ENCODE data around the gene PCDHGC5.

The PCDHGC5 gene

DNA sequence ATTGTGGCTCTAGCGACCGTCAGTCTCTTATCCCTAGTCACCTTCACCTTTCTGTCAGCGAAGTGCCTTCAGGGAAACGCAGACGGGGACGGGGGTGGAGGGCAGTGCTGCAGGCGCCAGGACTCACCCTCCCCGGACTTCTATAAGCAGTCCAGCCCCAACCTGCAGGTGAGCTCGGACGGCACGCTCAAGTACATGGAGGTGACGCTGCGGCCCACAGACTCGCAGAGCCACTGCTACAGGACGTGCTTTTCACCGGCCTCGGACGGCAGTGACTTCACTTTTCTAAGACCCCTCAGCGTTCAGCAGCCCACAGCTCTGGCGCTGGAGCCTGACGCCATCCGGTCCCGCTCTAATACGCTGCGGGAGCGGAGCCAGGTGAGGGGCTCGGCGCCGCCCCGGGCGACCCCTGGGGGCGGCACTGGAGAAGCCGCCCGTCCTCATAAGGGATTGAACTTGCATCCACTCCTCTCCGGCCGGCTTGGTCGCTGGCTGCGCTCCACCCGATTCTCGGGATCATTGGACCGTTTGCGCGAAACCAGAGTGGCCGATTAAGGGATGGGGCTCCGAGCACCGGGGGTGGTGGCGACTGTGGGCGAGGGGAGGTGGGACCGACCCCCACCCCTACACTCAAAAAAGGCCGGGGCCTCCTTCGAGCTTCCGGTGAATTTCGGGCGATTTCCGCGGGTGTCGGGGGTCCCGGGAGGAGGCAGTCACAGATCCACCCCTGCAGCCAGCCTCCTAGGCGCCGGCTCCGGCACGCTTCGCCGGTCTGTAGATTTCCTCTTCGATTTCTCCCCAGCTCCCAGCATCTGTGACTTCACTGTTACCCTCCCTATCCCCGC, 2.7 kb downstream of the PCDHGC5 start:
- no peak for DNase-seq

GRCh38 chr5:141492168-141492885, 3.4 kb downstream of the PCDHGC5 start:
- DNase-seq = no peak

GRCh38 chr5:141493500-141494422, 4.9 kb downstream of the PCDHGC5 start:
- DNase-seq = no peak

- no peak for DNase-seq
Measured at GRCh38 chr5:141494761-141495452, 6.0 kb downstream of the PCDHGC5 start.

- no peak for DNase-seq
Measured at GRCh38 chr5:141495453-141495811, 6.6 kb downstream of the PCDHGC5 start.

DNA sequence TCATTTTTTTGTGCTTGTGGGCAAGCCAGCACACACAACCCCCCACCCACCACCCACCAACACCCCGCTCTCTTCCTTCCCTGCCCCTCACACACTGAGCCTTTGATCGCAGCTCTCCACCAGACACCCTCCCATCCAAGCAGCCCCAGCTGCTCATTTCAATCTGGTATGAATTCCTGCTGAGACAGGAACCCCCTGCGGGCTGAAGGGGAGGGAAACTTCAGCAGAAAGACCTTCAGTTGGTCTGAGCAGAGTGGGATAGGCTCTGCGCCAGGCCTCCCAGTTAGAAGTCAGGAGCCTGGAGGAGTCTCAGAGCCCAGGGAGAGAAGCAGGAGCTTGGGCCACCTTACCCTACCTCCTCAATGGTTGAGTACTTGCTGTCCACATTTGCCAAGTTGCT, 7.2 kb downstream of the PCDHGC5 start:
- DNase-seq = no peak

DNA sequence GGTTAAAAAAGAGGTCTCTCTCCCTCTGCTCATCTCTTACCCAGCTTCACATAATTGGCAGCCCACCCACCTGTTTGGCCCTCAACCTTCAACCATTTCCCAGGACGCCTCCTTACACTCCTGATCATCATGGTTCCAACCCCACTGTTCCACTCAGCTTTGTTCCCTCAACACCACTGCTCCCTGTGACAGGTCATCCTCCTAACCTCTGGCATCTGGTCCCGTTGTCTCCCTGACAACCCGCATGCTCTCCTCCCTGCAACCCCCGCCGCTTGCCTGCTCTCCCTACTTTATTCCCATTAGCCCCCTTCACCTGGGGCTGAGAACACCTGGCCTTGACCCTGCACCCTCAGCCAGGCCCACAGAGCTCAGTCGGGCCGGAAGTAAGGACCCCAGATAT, 12.9 kb downstream of the PCDHGC5 start:
- no peak for DNase-seq

GRCh38 chr5:141503681-141504080, 14.8 kb downstream of the PCDHGC5 start:
- no peak for DNase-seq

- no peak for DNase-seq
Measured at GRCh38 chr5:141504216-141504615, 15.3 kb downstream of the PCDHGC5 start.

DNA sequence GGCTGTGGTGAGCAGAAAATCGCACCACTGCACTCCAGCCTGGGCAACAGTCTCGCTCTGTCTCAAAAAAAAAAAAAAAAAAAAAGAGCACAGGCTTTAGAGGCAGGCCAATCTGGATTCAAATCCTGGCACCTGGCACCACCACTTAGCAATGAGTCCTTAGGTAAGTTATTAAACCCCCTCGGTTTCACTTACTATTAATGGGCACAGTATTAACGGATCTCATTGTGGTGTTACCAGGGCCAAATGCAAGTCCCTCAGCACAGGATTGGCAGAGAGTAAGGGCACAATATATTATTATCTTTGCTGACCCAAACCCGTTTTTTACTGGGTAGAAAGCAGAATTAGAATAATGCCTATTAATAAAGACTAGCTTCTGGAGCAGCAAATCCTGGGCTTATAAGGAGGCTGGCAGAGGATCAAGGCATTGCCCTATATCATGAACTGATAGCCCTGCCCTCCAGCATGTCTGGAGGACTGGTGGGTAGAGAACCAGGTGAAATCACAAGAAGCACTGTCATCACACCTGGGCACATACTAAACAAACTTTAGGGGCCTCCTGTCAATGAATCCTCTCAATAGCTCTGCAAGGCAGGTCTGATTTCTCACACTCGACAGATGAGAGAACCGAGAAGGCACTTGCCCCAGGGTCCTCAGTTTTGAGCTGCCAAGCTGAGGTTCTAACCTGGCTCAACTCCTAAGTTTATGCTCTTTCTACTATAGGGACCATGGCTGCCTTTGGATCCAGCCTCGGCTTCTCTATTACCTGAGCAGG, 17.7 kb downstream of the PCDHGC5 start:
- no peak for DNase-seq

- no peak for DNase-seq
Measured at GRCh38 chr5:141507387-141508091, 18.7 kb downstream of the PCDHGC5 start.

GRCh38 chr5:141508440-141508797, 19.5 kb downstream of the PCDHGC5 start:
- DNase-seq = no peak

GRCh38 chr5:141508798-141509611, 20.1 kb downstream of the PCDHGC5 start:
- no peak for DNase-seq

GRCh38 chr5:141510160-141510559, 21.3 kb downstream of the PCDHGC5 start:
- DNase-seq = no peak

- DNase-seq = no peak
Measured at GRCh38 chr5:141510850-141511601, 22.1 kb downstream of the PCDHGC5 start.

DNA sequence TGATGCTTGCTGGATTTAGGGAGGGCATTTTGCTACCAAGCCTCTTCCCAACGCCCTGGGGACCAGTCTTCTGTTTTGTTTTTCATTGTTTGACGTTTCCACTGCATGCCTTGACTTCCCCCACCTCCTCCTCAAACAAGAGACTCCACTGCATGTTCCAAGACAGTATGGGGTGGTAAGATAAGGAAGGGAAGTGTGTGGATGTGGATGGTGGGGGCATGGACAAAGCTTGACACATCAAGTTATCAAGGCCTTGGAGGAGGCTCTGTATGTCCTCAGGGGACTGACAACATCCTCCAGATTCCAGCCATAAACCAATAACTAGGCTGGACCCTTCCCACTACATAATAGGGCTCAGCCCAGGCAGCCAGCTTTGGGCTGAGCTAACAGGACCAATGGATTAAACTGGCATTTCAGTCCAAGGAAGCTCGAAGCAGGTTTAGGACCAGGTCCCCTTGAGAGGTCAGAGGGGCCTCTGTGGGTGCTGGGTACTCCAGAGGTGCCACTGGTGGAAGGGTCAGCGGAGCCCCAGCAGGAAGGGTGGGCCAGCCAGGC, 23.0 kb downstream of the PCDHGC5 start:
- DNase-seq = no peak

GRCh38 chr5:141512390-141512910, 23.6 kb downstream of the PCDHGC5 start:
- peak; percentile 71 for DNase-seq

DNA sequence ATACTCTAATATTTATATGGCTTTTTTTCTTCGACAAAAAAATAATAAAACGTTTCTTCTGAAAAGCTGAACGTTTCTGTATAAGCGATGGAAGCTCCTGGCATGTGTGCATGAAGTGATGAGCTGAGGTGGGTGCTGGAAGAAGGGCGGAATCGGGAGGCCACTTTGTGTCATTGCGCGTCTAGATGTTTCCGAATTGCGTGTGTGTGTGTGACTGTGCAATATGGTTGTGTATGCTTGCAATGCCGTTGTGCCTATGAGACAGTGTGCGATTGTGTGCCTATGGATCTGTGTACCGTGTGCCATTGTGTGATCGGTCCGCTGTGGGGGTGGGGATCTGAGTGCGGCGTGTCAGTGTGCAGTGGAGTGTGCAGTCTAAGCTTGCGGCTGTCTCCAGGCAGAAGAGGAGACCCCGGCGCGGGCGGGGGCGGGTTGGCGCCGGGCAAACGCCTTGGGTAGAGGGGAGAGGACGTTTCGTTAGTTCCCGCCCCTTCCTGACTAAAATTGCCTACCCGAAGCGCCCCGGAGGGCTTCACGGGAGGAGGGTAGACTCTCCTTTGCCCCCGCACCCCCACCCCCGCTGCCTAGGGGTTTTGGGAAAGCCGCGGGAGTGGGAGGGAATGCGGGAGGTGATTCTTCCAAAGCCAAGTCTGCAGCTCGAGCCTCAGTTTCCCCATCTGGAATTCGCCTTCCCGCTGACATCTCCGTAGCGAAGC, 24.2 kb downstream of the PCDHGC5 start:
- peak; percentile 7 for DNase-seq

All from activated effector memory CD4-positive, alpha-beta T cell treated with Interleukin-2 at 50 U/mL for 16 hours (primary cell).